ENCODE data around the gene NFATC1. TPM values are rescaled to one million over a fixed set of nuclear protein-coding genes. Genes with fewer than 3 reads are reported as not detected.

The NFATC1 gene
- polyA plus RNA-seq, 2 of the 4 experiments (the other 2 are of a cell fraction): 0.52 to 1.7 TPM

DNA sequence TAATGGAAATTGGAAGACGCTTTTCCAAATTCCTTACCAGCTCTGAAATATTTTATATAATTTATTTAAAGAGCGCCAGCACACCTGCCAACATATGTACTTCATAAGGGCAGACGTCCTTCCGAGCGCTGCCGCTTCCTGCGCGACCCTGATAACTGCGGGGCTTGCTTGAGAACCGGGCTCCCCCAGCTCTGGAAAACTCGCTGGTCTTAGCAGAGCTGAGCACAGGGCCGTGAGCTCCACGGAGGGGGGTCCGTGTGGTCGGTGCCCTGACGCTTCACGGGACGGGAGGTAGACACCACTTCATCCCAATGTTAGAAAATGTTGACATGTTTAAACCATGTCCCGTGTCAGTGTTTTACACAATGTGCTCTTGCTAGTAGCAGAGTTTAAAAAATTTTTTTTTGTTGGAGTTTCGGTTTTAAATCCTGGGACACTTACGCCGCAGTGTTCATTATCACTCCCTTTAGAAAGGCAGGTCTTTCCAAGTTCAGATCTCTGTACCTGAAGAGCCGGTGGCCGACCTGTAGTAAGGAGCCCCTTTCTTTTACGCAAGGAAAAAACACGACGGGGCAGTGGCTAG lies 1.6 kb downstream of the NFATC1 start:
- H3K4me2 ChIP-seq: no peak overlapping the region; the same call in 2 of the 3 replicates
- H3K27ac ChIP-seq: no peak overlapping the region
- 92% methylated on average over 26 of the region's 27 CpGs for WGBS (ENCODE audit: missing lambda C conversion rate)
- no peak for FAIRE-seq
- H3K9me3 ChIP-seq: no peaks in the 10 kb centered on the region
- DNase-seq (ENCODE audit: low read depth in 1 of 2, low spot score in 1 of 2): no peak
- H3K4me1 ChIP-seq: no peaks in the 10 kb centered on the region
- ChIA-PET CTCF (interaction anchor here (0.6 to 2.1 kb wide), 5 partner anchors 17 to 795 kb away, joined by 4 to 11 read pairs (median 5); no protein-coding TSS in a partner anchor), POLR2A (no interaction called here)
- no peak overlapping the region for H3K4me3 ChIP-seq
- TF ChIP-seq, protein P1, sequence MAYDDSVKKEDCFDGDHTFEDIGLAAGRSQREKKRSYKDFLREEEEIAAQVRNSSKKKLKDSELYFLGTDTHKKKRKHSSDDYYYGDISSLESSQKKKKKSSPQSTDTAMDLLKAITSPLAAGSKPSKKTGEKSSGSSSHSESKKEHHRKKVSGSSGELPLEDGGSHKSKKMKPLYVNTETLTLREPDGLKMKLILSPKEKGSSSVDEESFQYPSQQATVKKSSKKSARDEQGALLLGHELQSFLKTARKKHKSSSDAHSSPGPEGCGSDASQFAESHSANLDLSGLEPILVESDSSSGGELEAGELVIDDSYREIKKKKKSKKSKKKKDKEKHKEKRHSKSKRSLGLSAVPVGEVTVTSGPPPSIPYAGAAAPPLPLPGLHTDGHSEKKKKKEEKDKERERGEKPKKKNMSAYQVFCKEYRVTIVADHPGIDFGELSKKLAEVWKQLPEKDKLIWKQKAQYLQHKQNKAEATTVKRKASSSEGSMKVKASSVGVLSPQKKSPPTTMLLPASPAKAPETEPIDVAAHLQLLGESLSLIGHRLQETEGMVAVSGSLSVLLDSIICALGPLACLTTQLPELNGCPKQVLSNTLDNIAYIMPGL (CRISPR knock-in tag; IDR thresholded peaks at IDR 0.05; ENCODE audit: borderline replicate concordance): no peak
- TF ChIP-seq RAD21 (conservative IDR thresholded peaks at IDR 0.05 in 1 of 2, IDR thresholded peaks at IDR 0.05 in 1 of 2) (no peak), POLR2A (IDR thresholded peaks at IDR 0.05; ENCODE audit: low read length) (no peak), ZNF302 (CRISPR knock-in tag; IDR thresholded peaks at IDR 0.05) (no peak), RFX5 (IDR thresholded peaks at IDR 0.05) (no peak), MYC (IDR thresholded peaks at IDR 0.05; ENCODE audit: borderline replicate concordance, low read length) (no peak)
- TF ChIP-seq, protein P2, sequence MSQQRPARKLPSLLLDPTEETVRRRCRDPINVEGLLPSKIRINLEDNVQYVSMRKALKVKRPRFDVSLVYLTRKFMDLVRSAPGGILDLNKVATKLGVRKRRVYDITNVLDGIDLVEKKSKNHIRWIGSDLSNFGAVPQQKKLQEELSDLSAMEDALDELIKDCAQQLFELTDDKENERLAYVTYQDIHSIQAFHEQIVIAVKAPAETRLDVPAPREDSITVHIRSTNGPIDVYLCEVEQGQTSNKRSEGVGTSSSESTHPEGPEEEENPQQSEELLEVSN (IDR thresholded peaks at IDR 0.05; ENCODE audit: borderline replicate concordance, low read depth): no peak
- TF ChIP-seq, protein P3, sequence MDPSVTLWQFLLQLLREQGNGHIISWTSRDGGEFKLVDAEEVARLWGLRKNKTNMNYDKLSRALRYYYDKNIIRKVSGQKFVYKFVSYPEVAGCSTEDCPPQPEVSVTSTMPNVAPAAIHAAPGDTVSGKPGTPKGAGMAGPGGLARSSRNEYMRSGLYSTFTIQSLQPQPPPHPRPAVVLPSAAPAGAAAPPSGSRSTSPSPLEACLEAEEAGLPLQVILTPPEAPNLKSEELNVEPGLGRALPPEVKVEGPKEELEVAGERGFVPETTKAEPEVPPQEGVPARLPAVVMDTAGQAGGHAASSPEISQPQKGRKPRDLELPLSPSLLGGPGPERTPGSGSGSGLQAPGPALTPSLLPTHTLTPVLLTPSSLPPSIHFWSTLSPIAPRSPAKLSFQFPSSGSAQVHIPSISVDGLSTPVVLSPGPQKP (IDR thresholded peaks at IDR 0.05; ENCODE audit: low read depth, low read length): no peak
- no peak for ATAC-seq

DNA sequence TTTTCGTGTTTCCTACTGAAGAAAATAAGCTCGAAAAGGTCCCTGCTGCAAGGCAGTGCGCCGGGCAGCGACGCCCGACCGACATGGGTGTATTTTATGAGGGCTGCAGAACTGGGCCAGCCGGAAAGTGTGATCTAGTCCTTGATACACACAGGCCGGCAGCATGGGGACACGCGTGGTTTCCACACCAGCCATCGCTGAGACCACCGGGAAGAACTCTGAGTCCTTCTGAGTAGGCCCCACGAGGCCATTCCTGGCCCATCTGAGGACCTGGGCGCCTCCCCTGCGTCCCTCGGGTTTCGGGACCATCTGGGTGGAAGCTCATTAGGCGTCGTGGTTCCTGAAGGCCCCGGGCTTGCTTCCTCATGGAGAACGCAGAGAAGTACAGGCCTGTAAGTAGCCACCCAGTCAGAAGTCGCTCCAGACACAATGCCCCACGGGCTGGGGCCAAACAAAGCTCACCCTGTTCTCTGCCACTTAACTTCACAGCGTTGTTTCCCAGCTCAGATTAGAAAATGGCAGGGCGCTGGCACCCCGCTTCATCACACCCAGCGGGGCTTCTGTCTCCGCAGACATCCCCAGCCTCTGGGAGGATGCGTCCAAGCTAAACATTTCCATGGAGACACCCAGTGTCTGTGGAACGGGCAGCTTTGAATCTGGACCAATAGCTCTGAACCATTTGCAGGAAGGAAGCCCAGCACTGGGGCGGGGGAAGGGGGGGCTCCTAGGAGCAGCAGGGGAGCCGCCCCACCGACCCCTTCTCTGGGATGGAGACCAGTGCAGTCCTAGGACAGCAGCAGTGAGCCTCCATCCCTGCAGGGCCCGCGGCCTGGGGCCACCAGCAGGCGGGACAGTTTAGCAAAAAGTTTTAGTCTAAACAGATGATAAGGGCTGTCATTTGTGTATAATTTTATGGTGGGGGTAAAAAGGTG lies 2.4 kb downstream of the NFATC1 start:
- ChIA-PET CTCF (interaction anchor here (0.9 to 2.1 kb wide), 3 partner anchors 17 to 132 kb away, joined by 4 to 11 read pairs (median 8); no protein-coding TSS in a partner anchor), POLR2A (no interaction called here)
- H3K4me3 ChIP-seq: no peak overlapping the region
- no peaks in the 10 kb centered on the region for H3K4me1 ChIP-seq
- ATAC-seq (no peak), FAIRE-seq (no peak), DNase-seq (ENCODE audit: low read depth in 1 of 2, low spot score in 1 of 2) (no peak)
- H3K4me2 ChIP-seq: no peak overlapping the region
- 92% methylated on average over 18 of the region's 38 CpGs for WGBS (ENCODE audit: missing lambda C conversion rate)
- no peaks in the 10 kb centered on the region for H3K9me3 ChIP-seq
- TF ChIP-seq HOXB5 (CRISPR knock-in tag; IDR thresholded peaks at IDR 0.05) (no peak), HDAC2 (IDR thresholded peaks at IDR 0.05) (no peak), RFX5 (IDR thresholded peaks at IDR 0.05) (no peak), PHF8 (IDR thresholded peaks at IDR 0.05; ENCODE audit: borderline replicate concordance, low read depth) (no peak), CHD2 (IDR thresholded peaks at IDR 0.05; ENCODE audit: low read length, partially characterized antibody) (no peak)
- TF ChIP-seq, protein P2 (IDR thresholded peaks at IDR 0.05; ENCODE audit: borderline replicate concordance, low read depth): no peak
- no peak overlapping the region for H3K27ac ChIP-seq

DNA sequence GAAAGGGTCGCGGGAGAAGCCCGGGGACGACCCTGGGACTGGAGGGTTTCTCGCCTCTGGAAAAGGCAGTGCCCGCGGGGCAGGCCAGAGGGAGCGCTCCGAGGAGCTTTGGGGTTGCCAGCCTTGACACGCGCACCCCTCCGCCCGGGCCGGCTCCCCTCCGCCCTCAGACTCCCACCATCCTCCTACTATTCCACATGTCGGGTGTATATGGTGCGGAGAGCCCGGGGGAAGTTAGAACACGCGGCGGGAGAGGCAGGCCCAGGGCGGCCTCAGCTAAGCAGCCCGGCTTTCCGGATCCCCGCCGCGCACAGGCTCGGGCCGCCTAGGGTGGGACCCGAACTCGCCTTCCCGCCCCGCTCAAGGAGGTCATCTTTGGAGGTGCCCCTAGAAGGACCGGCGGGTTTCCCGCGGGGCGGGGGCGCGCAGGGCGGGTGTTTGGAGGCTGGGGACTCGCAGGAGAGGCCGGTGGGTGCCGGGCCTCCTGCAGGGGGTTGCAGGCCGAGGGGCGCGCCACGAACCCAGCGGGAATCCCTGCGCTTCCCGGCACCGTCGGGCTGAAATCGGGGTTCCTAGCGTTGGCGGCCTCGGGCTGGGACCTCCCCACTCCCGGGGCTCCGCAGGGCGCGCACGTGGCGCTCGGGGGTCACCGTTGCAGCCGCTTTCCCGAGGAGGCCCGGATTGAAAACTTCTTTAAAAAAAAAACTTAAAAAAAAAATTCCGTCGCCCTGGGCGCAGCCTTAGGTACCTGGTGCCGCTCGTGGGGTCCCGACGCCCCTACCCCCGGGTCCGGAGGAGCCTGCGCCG lies 3.7 kb downstream of the NFATC1 start:
- no peak for FAIRE-seq
- no peaks in the 10 kb centered on the region for H3K9me3 ChIP-seq
- no peak for ATAC-seq
- H3K4me3 ChIP-seq: peak overlapping the region; percentile 78
- no peak for DNase-seq (ENCODE audit: low read depth in 1 of 2, low spot score in 1 of 2)
- CTCF ChIA-PET: no interaction called here
- H3K27ac ChIP-seq: peak overlapping the region; percentile 81 to 98
- POLR2A ChIA-PET: no interaction called here
- 81% methylated on average over 39 of the region's 79 CpGs for WGBS (ENCODE audit: missing lambda C conversion rate)
- no peaks in the 10 kb centered on the region for H3K4me1 ChIP-seq
- peak overlapping the region; percentile 90 for H3K4me2 ChIP-seq
- TF ChIP-seq, protein P4, sequence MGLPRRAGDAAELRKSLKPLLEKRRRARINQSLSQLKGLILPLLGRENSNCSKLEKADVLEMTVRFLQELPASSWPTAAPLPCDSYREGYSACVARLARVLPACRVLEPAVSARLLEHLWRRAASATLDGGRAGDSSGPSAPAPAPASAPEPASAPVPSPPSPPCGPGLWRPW (IDR thresholded peaks at IDR 0.05): no peak
- no peak for TF ChIP-seq RFX5 (IDR thresholded peaks at IDR 0.05)
- TF ChIP-seq NR3C1 (IDR thresholded peaks at IDR 0.05): no peak
- TF ChIP-seq ESRRA (IDR thresholded peaks at IDR 0.05; ENCODE audit: borderline replicate concordance, low read length): no peak
- TF ChIP-seq, protein P5, sequence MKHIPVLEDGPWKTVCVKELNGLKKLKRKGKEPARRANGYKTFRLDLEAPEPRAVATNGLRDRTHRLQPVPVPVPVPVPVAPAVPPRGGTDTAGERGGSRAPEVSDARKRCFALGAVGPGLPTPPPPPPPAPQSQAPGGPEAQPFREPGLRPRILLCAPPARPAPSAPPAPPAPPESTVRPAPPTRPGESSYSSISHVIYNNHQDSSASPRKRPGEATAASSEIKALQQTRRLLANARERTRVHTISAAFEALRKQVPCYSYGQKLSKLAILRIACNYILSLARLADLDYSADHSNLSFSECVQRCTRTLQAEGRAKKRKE (CRISPR knock-in tag; IDR thresholded peaks at IDR 0.05; ENCODE audit: low read depth): no peak
- no peak for TF ChIP-seq CBX8 (IDR thresholded peaks at IDR 0.05)
- TF ChIP-seq NFE2L2 (conservative IDR thresholded peaks at IDR 0.05; ENCODE audit: low read length): no peak
- no peak for TF ChIP-seq CBX2 (IDR thresholded peaks at IDR 0.05; ENCODE audit: borderline replicate concordance, low read depth)
- no peak for TF ChIP-seq MAZ (IDR thresholded peaks at IDR 0.05; ENCODE audit: borderline replicate concordance, low read depth, low read length)
- TF ChIP-seq EP300 (IDR thresholded peaks at IDR 0.05): no peak
- TF ChIP-seq, protein P6, sequence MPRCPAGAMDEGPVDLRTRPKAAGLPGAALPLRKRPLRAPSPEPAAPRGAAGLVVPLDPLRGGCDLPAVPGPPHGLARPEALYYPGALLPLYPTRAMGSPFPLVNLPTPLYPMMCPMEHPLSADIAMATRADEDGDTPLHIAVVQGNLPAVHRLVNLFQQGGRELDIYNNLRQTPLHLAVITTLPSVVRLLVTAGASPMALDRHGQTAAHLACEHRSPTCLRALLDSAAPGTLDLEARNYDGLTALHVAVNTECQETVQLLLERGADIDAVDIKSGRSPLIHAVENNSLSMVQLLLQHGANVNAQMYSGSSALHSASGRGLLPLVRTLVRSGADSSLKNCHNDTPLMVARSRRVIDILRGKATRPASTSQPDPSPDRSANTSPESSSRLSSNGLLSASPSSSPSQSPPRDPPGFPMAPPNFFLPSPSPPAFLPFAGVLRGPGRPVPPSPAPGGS (IDR thresholded peaks at IDR 0.05): no peak
- no peak for TF ChIP-seq CEBPB (IDR thresholded peaks at IDR 0.05)
